ENCODE measurements around the gene HTR4.

The HTR4 gene

GRCh38 chr5:148659641-148660345 is 5.5 kb upstream of the HTR4 start:
- Histone ChIP-seq H4K20me1 (ENCODE audit: insufficient read depth, low read length) (no peaks in the 10 kb centered on the region), H3K79me2 (ENCODE audit: insufficient read depth, low read length) (no peaks in the 10 kb centered on the region), H3K27ac (ENCODE audit: low read length) (no peak overlapping the region), H3K9ac (ENCODE audit: low read depth, low read length) (no peak overlapping the region), H3K27me3 (ENCODE audit: insufficient read depth, low read length, poor library complexity) (no peaks in the 10 kb centered on the region), H3K4me3 (ENCODE audit: low read depth in 1 of 2, low read length in 2 of 2) (no peak overlapping the region), H2AFZ (ENCODE audit: low read depth, low read length) (no peak overlapping the region), H3K4me1 (ENCODE audit: insufficient read depth, low read length) (no peaks in the 10 kb centered on the region), H3K36me3 (ENCODE audit: insufficient read depth, low read length) (no peaks in the 10 kb centered on the region), H3K9me3 (ENCODE audit: insufficient read depth, low read length, severe bottlenecking) (no peaks in the 10 kb centered on the region), H3K4me2 (ENCODE audit: insufficient read depth, low read length) (no peak overlapping the region)
- ATAC-seq (ENCODE audit: insufficient read depth, low read depth) (no peak), DNase-seq (no peak)
- TF ChIP-seq EZH2 (IDR thresholded peaks at IDR 0.05; ENCODE audit: borderline replicate concordance, low read depth, low read length, severe bottlenecking): no peak
- TF ChIP-seq CTCF (IDR thresholded peaks at IDR 0.05; ENCODE audit: borderline replicate concordance, extremely low read depth, low read length, poor library complexity, severe bottlenecking): no peak

GRCh38 chr5:148653291-148653835 is 964 bp downstream of the HTR4 start:
- H3K9ac ChIP-seq (ENCODE audit: low read depth, low read length): no peak overlapping the region
- H3K36me3 ChIP-seq (ENCODE audit: insufficient read depth, low read length): no peaks in the 10 kb centered on the region
- no peak overlapping the region for H2AFZ ChIP-seq (ENCODE audit: low read depth, low read length)
- no peaks in the 10 kb centered on the region for H3K27me3 ChIP-seq (ENCODE audit: insufficient read depth, low read length, poor library complexity)
- no peaks in the 10 kb centered on the region for H3K79me2 ChIP-seq (ENCODE audit: insufficient read depth, low read length)
- no peak overlapping the region for H3K4me3 ChIP-seq (ENCODE audit: low read depth in 1 of 2, low read length in 2 of 2)
- no peaks in the 10 kb centered on the region for H3K9me3 ChIP-seq (ENCODE audit: insufficient read depth, low read length, severe bottlenecking)
- TF ChIP-seq EZH2 (IDR thresholded peaks at IDR 0.05; ENCODE audit: borderline replicate concordance, low read depth, low read length, severe bottlenecking) (no peak), CTCF (IDR thresholded peaks at IDR 0.05; ENCODE audit: borderline replicate concordance, extremely low read depth, low read length, poor library complexity, severe bottlenecking) (no peak)
- H4K20me1 ChIP-seq (ENCODE audit: insufficient read depth, low read length): no peaks in the 10 kb centered on the region
- ATAC-seq (ENCODE audit: insufficient read depth, low read depth): no peak
- H3K4me2 ChIP-seq (ENCODE audit: insufficient read depth, low read length): no peak overlapping the region
- H3K27ac ChIP-seq (ENCODE audit: low read length): no peak overlapping the region
- DNase-seq: no peak
- H3K4me1 ChIP-seq (ENCODE audit: insufficient read depth, low read length): no peaks in the 10 kb centered on the region

GRCh38 chr5:148651528-148651927 is 2.8 kb downstream of the HTR4 start:
- Histone ChIP-seq H3K27me3 (ENCODE audit: insufficient read depth, low read length, poor library complexity) (no peaks in the 10 kb centered on the region), H3K79me2 (ENCODE audit: insufficient read depth, low read length) (no peaks in the 10 kb centered on the region), H2AFZ (ENCODE audit: low read depth, low read length) (no peak overlapping the region), H3K9me3 (ENCODE audit: insufficient read depth, low read length, severe bottlenecking) (no peaks in the 10 kb centered on the region), H3K27ac (ENCODE audit: low read length) (no peak overlapping the region), H3K4me3 (ENCODE audit: low read depth in 1 of 2, low read length in 2 of 2) (no peak overlapping the region), H4K20me1 (ENCODE audit: insufficient read depth, low read length) (no peaks in the 10 kb centered on the region), H3K9ac (ENCODE audit: low read depth, low read length) (no peak overlapping the region), H3K4me2 (ENCODE audit: insufficient read depth, low read length) (no peak overlapping the region), H3K4me1 (ENCODE audit: insufficient read depth, low read length) (no peaks in the 10 kb centered on the region), H3K36me3 (ENCODE audit: insufficient read depth, low read length) (no peaks in the 10 kb centered on the region)
- TF ChIP-seq EZH2 (IDR thresholded peaks at IDR 0.05; ENCODE audit: borderline replicate concordance, low read depth, low read length, severe bottlenecking): no peak
- TF ChIP-seq CTCF (IDR thresholded peaks at IDR 0.05; ENCODE audit: borderline replicate concordance, extremely low read depth, low read length, poor library complexity, severe bottlenecking): no peak
- DNase-seq: no peak
- ATAC-seq (ENCODE audit: insufficient read depth, low read depth): no peak
